NCI-H1092 treated with DMSO at 0.1 percent for 48 hours (cell line): ENCODE results near the gene GOLGA8B.
"Not testable (repeated sequence)": the region's sequence is repeated elsewhere in the genome, so short reads cannot be mapped to it uniquely, and the experiment has no call there.

Experiments used
- DNase-seq: peaks from one replicate; lab custom pipeline; 2025; lab: John Stamatoyannopoulos, UW

Gene GOLGA8B

GRCh38 chr15:34559764-34560163 is 23.7 kb downstream of the GOLGA8B start:
- DNase-seq, result not testable (repeated sequence)

- not testable (repeated sequence) for DNase-seq
Observed at GRCh38 chr15:34555162-34555561, 28.3 kb downstream of the GOLGA8B start.

DNA sequence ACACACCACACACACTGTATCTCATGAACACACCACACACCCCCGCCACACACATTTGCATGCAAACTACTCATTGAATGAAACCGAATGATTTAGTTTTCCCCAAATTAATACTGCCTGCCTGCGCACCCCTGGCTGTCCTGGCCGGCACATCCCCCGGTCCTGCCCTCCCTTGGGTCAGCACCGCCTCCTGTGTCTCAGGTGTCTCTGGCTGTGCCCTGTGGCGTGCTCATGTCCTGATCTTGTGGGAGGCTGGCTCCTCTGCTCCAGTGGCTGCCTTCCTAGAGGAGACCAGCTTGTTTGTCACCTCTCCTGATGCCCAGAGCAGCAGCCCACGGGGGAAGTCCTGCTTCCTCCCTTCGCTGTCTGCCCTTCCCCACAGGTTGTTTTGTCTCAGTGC is 28.7 kb downstream of the GOLGA8B start:
- DNase-seq, result not testable (repeated sequence)

GRCh38 chr15:34554126-34554525 is 29.3 kb downstream of the GOLGA8B start:
- not testable (repeated sequence) for DNase-seq

- DNase-seq, result not testable (repeated sequence)
Observed at GRCh38 chr15:34550129-34550528, 33.3 kb downstream of the GOLGA8B start.

GRCh38 chr15:34549381-34549809 is 34.1 kb downstream of the GOLGA8B start:
- not testable (repeated sequence) for DNase-seq

DNA sequence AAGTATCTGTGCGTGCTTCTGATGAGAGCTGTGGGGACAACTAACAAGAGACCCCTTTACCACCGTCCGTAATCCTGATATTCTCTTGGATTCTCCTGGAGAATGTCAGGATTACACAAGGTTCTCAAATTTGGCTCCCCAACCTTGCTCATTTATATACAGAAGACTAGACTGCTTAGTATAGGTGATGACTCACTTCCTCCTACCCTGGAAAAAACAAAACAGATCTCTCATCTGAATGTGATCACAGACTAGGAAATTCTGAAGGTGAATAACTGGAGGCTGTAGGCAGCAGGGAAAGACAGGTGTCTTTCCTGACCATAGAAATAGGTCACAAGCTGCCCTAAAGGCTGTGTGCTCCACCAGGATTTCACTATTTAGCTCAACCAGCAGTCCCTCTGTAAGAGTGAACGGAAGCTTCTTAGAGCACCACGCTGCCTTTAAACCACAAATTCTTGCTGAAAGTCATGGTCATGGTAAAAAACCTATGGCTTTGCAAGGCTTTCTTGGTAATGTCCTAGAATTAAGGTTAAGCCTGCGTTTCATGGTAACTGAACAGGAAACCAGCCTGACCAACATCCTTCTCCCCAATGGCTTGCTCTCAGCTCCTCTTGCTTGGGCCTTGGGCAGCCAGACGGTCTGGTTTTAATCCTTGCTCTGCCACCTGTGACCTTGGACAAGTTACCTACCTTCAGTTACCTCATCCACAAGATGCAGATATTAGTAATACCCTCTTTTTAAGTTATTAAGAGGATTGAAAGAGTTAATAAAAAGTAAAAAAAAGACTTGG is 39.4 kb downstream of the GOLGA8B start:
- not testable (repeated sequence) for DNase-seq

- not testable (repeated sequence) for DNase-seq
Observed at GRCh38 chr15:34535857-34536256, 47.6 kb downstream of the GOLGA8B start.
